ENCODE data around the gene SLC7A9. TPM values are rescaled to one million over a fixed set of nuclear protein-coding genes. Genes with fewer than 3 reads are reported as not detected.
"Not testable (repeated sequence)": the region's sequence is repeated elsewhere in the genome, so short reads cannot be mapped to it uniquely, and the experiment has no call there.

The SLC7A9 gene
- total and polyA plus RNA-seq, 7 donors: 0.20 to 0.49 (median 0.36) TPM; not detected in 4

- DNase-seq: no peak
Observed at GRCh38 chr19:32890326-32890725, 20.8 kb upstream of the SLC7A9 start.

GRCh38 chr19:32889137-32889934 lies 19.8 kb upstream of the SLC7A9 start:
- TF ChIP-seq POLR2AphosphoS5 (IDR thresholded peaks at IDR 0.05) (no peak), POLR2A (IDR thresholded peaks at IDR 0.05) (no peak), EP300 (IDR thresholded peaks at IDR 0.05) (no peak), CTCF (IDR thresholded peaks at IDR 0.05) (no peak)
- no peaks in the 10 kb centered on the region for H3K4me1 ChIP-seq
- peaks cover 0 to 54% (median 14%) of the 10 kb centered on the region in 4 donors for H3K36me3 ChIP-seq
- 95% methylated on average over 11 of the region's 11 CpGs for WGBS, 2 donors
- DNase-seq: no peak
- no peak overlapping the region for H3K4me3 ChIP-seq
- H3K9me3 ChIP-seq: peaks cover 0 to 12% (median 2%) of the 10 kb centered on the region in 4 donors
- H3K27ac ChIP-seq: no peak overlapping the region
- intact Hi-C loops (cut with DNase I): no loop called here
- H3K27me3 ChIP-seq: no peaks in the 10 kb centered on the region

More at GRCh38 chr19:32890326-32890725, 20.8 kb upstream of the SLC7A9 start:
- Histone ChIP-seq H3K4me1 (no peaks in the 10 kb centered on the region), H3K27ac (no peak overlapping the region), H3K27me3 (no peaks in the 10 kb centered on the region), H3K9me3 (peaks cover 0 to 12% (median 3%) of the 10 kb centered on the region in 4 donors), H3K4me3 (no peak overlapping the region), H3K36me3 (peaks cover 0 to 58% (median 15%) of the 10 kb centered on the region in 4 donors)
- TF ChIP-seq CTCF (IDR thresholded peaks at IDR 0.05) (no peak), EP300 (IDR thresholded peaks at IDR 0.05) (no peak), POLR2A (IDR thresholded peaks at IDR 0.05) (no peak), POLR2AphosphoS5 (IDR thresholded peaks at IDR 0.05) (no peak)
- WGBS, 2 donors: 97% methylated on average over 13 of the region's 13 CpGs
- intact Hi-C loops (cut with DNase I): no loop called here

GRCh38 chr19:32887572-32888215 lies 18.1 kb upstream of the SLC7A9 start:
- Histone ChIP-seq H3K4me1 (no peaks in the 10 kb centered on the region), H3K36me3 (peaks cover 0 to 43% (median 12%) of the 10 kb centered on the region in 4 donors), H3K9me3 (peaks cover 0 to 5% (median 2%) of the 10 kb centered on the region in 4 donors), H3K4me3 (no peak overlapping the region), H3K27me3 (no peaks in the 10 kb centered on the region), H3K27ac (no peak overlapping the region)
- no peak for TF ChIP-seq CTCF (IDR thresholded peaks at IDR 0.05)
- TF ChIP-seq POLR2AphosphoS5 (IDR thresholded peaks at IDR 0.05): no peak
- no peak for TF ChIP-seq POLR2A (IDR thresholded peaks at IDR 0.05)
- TF ChIP-seq EP300 (IDR thresholded peaks at IDR 0.05): no peak
- intact Hi-C loops (cut with DNase I): no loop called here
- DNase-seq: no peak
- WGBS, 2 donors: 88% methylated on average over 4 of the region's 4 CpGs

- no peak overlapping the region for H3K4me3 ChIP-seq
- no peaks in the 10 kb centered on the region for H3K9me3 ChIP-seq
- intact Hi-C loops (cut with DNase I): no loop called here
- no peak overlapping the region for H3K27ac ChIP-seq
- no peaks in the 10 kb centered on the region for H3K27me3 ChIP-seq
- WGBS, 2 donors: 93 to 94% methylated on average over 7 of the region's 7 CpGs
- no peaks in the 10 kb centered on the region for H3K4me1 ChIP-seq
- no peak for DNase-seq
- TF ChIP-seq EP300 (IDR thresholded peaks at IDR 0.05) (no peak), POLR2AphosphoS5 (IDR thresholded peaks at IDR 0.05) (no peak), POLR2A (IDR thresholded peaks at IDR 0.05) (no peak), CTCF (IDR thresholded peaks at IDR 0.05) (no peak)
- H3K36me3 ChIP-seq: peaks cover 0 to 49% (median 12%) of the 10 kb centered on the region in 4 donors
Observed at GRCh38 chr19:32886241-32886640, 16.7 kb upstream of the SLC7A9 start.

- H3K27ac ChIP-seq; intact Hi-C loops (cut with DNase I); H3K4me3 ChIP-seq; H3K4me1 ChIP-seq; H3K9me3 ChIP-seq; DNase-seq; H3K27me3 ChIP-seq: not testable (repeated sequence)
- 84 to 90% methylated on average over 5 of the region's 5 CpGs for WGBS, 2 donors
- peaks cover 0 to 46% (median 8%) of the 10 kb centered on the region in 4 donors for H3K36me3 ChIP-seq
Observed at GRCh38 chr19:32885255-32885654, 15.7 kb upstream of the SLC7A9 start.

Data from sigmoid colon (tissue), 7 donors.